ENCODE data around the gene SAMD10.

SAMD10 gene

DNA sequence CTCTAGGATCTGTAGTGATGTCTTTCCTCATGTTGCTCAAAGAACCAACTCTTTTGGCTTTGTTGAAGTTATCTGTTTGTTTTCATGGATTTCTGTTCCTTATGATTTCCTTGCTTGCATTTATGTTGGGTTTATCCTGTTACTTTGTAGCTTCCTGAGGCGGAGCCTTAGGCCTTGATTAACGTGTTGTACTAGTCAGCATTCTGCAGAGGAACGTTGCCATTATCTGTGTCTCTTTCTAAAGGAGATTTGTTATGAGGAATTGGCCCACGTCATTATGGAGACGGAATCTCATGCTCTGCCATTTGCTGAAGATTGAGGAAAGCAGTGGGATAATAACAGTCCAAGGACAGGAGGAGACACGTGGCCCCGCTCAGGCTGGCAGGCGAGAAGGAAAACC is 53.1 kb downstream of the SAMD10 start:
- H3K4me3 ChIP-seq (ENCODE audit: low read depth, low read length) = no peak overlapping the region
- no peak overlapping the region for H3K9ac ChIP-seq (ENCODE audit: low read depth, low read length)
- no peaks in the 10 kb centered on the region for H3K9me3 ChIP-seq (ENCODE audit: control insufficient read depth, insufficient read depth, low read length)
- H3K36me3 ChIP-seq (ENCODE audit: control insufficient read depth, insufficient read depth, low read length) = peaks cover 28% of the 10 kb centered on the region
- H3K4me1 ChIP-seq (ENCODE audit: control insufficient read depth, insufficient read depth, low read length) = no peaks in the 10 kb centered on the region
- no peaks in the 10 kb centered on the region for H3K27me3 ChIP-seq (ENCODE audit: control insufficient read depth, insufficient read depth, low read length)

DNA sequence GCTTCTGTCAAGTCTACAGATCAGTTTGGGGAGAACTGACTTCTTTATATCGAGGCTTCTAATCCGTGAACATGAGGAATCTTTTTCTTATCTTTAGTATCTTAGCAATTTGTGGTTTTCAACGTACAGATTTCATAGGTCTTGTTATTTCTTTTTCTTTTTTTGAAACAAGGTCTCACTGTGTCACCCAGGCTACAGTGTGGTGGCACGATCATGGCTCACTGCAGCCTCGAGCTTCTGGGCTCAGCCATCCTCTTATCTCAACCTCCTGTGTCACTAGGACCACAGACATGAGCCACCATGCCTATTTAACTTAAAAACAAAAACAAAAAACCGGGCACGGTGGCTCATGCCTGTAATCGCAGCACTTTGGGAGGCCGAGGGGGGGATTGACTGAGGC is 55.2 kb downstream of the SAMD10 start:
- Histone ChIP-seq H3K27me3 (ENCODE audit: control insufficient read depth, insufficient read depth, low read length) (no peaks in the 10 kb centered on the region), H3K4me1 (ENCODE audit: control insufficient read depth, insufficient read depth, low read length) (no peaks in the 10 kb centered on the region), H3K4me3 (ENCODE audit: low read depth, low read length) (no peak overlapping the region), H3K36me3 (ENCODE audit: control insufficient read depth, insufficient read depth, low read length) (peaks cover 14% of the 10 kb centered on the region), H3K9me3 (ENCODE audit: control insufficient read depth, insufficient read depth, low read length) (no peaks in the 10 kb centered on the region), H3K9ac (ENCODE audit: low read depth, low read length) (no peak overlapping the region)
